Stimulated activated memory B cell treated with anti-CD40 and anti-IgM and Interleukin-4, amounts not matched to agents 10 μg/mL and 1 μg/mL and 100 μg/mL, for 72 hours (primary cell): ENCODE results near the gene PCDHGA3.
A peak's percentile ranks its signal among the peaks of the same experiment; 100 is the strongest.
"Not testable (repeated sequence)": the region's sequence is repeated elsewhere in the genome, so short reads cannot be mapped to it uniquely, and the experiment has no call there.

Source experiments
- ATAC-seq: fragments of 150-1000 bp; cut with Tn5 transposase; 2 replicates; pipeline ENCODE4 v1.10.0; 2021
- H3K27ac Mint-ChIP-seq: one replicate; pipeline ENCODE4 v1.8.0; 2022; ENCODE audit warnings: mild to moderate bottlenecking, mixed read lengths
- H3K27me3 Mint-ChIP-seq: one replicate; pipeline ENCODE4 v1.8.0; 2022; ENCODE audit warnings: mixed read lengths
- H3K36me3 Mint-ChIP-seq: one replicate; pipeline ENCODE4 v1.8.0; 2022; ENCODE audit warnings: mixed read lengths
- H3K4me1 Mint-ChIP-seq: one replicate; pipeline ENCODE4 v1.8.0; 2022; ENCODE audit warnings: mixed read lengths
- H3K4me3 Mint-ChIP-seq: one replicate; pipeline ENCODE4 v1.8.0; 2022; ENCODE audit warnings: mild to moderate bottlenecking, moderate library complexity, mixed read lengths
- H3K9me3 Mint-ChIP-seq: one replicate; pipeline ENCODE4 v1.8.0; 2022; ENCODE audit warnings: mixed read lengths

PCDHGA3 gene

DNA sequence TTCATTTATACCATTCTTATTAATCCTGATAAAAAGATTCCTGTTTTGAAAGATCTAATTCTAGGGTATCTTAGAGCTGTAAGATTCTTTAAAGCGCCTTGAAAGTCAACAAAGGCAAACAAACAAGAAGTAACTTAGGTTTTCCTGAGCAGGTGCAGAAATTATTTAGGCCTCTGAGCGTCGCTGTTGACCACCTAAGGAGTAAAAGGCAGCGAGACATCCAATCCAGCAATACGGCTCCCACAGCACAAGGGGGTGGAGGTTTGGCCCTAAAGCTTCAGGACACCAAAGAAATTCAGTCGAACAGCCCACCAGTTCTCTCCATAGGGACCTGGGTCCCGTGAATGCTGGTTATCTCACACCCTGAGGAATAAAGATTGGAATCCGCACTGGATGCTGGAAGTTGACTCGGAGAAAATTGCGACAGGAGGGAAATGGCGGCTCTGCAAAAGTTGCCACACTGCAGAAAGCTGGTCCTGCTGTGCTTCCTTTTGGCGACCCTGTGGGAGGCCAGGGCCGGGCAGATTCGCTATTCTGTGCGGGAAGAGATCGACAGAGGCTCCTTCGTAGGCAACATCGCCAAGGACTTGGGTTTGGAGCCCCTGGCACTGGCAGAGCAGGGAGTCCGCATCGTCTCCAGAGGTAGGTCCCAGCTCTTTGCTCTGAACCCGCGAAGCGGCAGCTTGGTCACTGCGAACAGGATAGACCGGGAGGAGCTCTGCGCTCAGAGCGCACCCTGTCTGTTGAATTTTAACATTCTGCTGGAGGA is 4.9 kb upstream of the PCDHGA3 start, which contains the start of gene PCDHGA2:
PCDHGA2 (plus strand) TSS at position 223 of the 769 bp plus-strand sequence.
- no peak for ATAC-seq
- Mint-ChIP-seq H3K9me3 (peaks cover 27% of the 10 kb centered on the region), H3K27me3 (peaks cover 91% of the 10 kb centered on the region), H3K4me3 (peak within 1 kb of the TSS; percentile 18), H3K4me1 (no peaks in the 10 kb centered on the region), H3K27ac (no peak within 1 kb of the TSS), H3K36me3 (no peaks in the 10 kb centered on the region)

DNA sequence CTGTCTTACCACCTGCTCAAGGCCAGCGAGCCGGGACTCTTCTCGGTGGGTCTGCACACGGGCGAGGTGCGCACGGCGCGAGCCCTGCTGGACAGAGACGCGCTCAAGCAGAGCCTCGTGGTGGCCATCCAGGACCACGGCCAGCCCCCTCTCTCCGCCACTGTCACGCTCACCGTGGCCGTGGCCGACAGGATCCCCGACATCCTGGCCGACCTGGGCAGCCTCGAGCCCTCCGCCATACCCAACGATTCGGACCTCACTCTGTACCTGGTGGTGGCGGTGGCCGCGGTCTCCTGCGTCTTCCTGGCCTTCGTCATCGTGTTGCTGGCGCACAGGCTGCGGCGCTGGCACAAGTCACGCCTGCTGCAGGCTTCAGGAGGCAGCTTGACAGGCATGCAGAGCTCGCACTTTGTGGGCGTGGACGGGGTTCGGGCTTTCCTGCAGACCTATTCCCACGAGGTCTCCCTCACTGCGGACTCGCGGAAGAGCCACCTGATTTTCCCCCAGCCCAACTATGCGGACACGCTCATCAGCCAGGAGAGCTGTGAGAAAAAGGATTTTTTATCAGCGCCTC is 2.8 kb upstream of the PCDHGA3 start:
- H3K36me3 Mint-ChIP-seq, result not testable (repeated sequence)
- H3K9me3 Mint-ChIP-seq, result peaks cover 28% of the 10 kb centered on the region

GRCh38 chr5:141342773-141343172 is 856 bp upstream of the PCDHGA3 start:
- Mint-ChIP-seq H3K36me3 (no peaks in the 10 kb centered on the region), H3K4me1 (no peaks in the 10 kb centered on the region), H3K4me3 (no peak overlapping the region), H3K27me3 (peaks cover 88% of the 10 kb centered on the region), H3K27ac (no peak overlapping the region), H3K9me3 (peaks cover 26% of the 10 kb centered on the region)
- ATAC-seq, result no peak

More for the DNA sequence above, 2.8 kb upstream of the PCDHGA3 start:
- not testable (repeated sequence) for H3K4me1 Mint-ChIP-seq, H3K27ac Mint-ChIP-seq, ATAC-seq, H3K4me3 Mint-ChIP-seq
- peaks cover 91% of the 10 kb centered on the region for H3K27me3 Mint-ChIP-seq

GRCh38 chr5:141343953-141344463 is 379 bp downstream of the PCDHGA3 start:
- Mint-ChIP-seq H3K9me3 (peaks cover 22% of the 10 kb centered on the region), H3K4me1 (no peaks in the 10 kb centered on the region), H3K4me3 (peak overlapping the region; percentile 34), H3K36me3 (no peaks in the 10 kb centered on the region), H3K27me3 (peaks cover 85% of the 10 kb centered on the region), H3K27ac (no peak overlapping the region)
- ATAC-seq, result no peak

GRCh38 chr5:141345327-141345726 is 1.7 kb downstream of the PCDHGA3 start:
- Mint-ChIP-seq H3K9me3 (peaks cover 20% of the 10 kb centered on the region), H3K4me1 (no peaks in the 10 kb centered on the region), H3K36me3 (peaks cover 3% of the 10 kb centered on the region), H3K27ac (no peak overlapping the region), H3K27me3 (peaks cover 87% of the 10 kb centered on the region), H3K4me3 (no peak overlapping the region)
- no peak for ATAC-seq

DNA sequence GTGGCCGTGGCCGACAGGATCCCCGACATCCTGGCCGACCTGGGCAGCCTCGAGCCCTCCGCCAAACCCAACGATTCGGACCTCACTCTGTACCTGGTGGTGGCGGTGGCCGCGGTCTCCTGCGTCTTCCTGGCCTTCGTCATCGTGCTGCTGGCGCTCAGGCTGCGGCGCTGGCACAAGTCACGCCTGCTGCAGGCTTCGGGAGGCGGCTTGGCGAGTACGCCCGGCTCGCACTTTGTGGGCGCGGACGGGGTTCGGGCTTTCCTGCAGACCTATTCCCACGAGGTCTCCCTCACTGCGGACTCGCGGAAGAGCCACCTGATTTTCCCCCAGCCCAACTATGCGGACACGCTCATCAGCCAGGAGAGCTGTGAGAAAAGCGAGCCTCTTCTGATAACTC is 2.4 kb downstream of the PCDHGA3 start:
- not testable (repeated sequence) for H3K4me3 Mint-ChIP-seq, ATAC-seq, H3K4me1 Mint-ChIP-seq, H3K36me3 Mint-ChIP-seq, H3K27ac Mint-ChIP-seq
- Mint-ChIP-seq H3K9me3 (peaks cover 19% of the 10 kb centered on the region), H3K27me3 (peaks cover 87% of the 10 kb centered on the region)

DNA sequence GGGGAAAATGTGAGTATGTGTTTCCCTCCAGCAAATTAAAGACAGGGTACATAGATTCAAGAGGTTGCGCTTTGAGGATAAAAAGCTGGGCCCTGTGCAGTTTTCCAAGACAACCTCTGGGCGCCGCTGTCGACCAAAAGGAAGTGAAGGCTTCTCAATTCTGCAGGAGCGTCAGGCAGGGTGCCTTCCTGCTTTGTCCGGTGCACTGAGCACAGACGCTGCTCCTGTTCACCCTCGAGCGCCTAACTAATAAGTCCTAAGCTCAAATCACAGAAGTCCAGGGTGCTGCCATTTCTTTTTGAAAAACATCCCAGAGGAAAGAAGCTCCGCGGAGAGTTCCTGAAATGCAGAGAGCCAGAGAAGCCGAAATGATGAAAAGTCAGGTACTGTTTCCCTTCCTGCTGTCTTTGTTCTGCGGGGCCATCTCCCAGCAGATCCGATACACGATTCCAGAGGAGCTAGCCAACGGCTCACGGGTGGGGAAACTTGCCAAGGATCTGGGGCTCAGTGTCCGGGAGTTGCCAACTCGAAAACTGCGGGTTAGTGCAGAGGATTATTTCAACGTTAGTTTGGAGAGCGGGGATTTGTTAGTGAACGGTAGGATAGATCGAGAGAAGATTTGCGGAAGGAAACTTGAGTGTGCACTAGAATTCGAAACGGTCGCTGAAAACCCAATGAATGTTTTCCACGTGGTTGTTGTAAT is 6.4 kb downstream of the PCDHGA3 start, which contains the start of gene PCDHGB1:
PCDHGB1 (plus strand) TSS at position 183 of the 703 bp plus-strand sequence; CDS start at position 345, 162 bp downstream.
- Mint-ChIP-seq H3K27me3 (peaks cover 81% of the 10 kb centered on the region), H3K4me3 (peak within 1 kb of the TSS; percentile 64), H3K9me3 (peaks cover 19% of the 10 kb centered on the region), H3K36me3 (peaks cover 4% of the 10 kb centered on the region), H3K4me1 (no peaks in the 10 kb centered on the region), H3K27ac (no peak within 1 kb of the TSS)
- no peak for ATAC-seq

- peaks cover 4% of the 10 kb centered on the region for H3K36me3 Mint-ChIP-seq
- H3K9me3 Mint-ChIP-seq, result peaks cover 14% of the 10 kb centered on the region
- no peak overlapping the region for H3K4me3 Mint-ChIP-seq
- H3K27me3 Mint-ChIP-seq, result peaks cover 81% of the 10 kb centered on the region
- H3K27ac Mint-ChIP-seq, result no peak overlapping the region
- no peaks in the 10 kb centered on the region for H3K4me1 Mint-ChIP-seq
- no peak for ATAC-seq
These were observed 8.0 kb downstream of the PCDHGA3 start for GRCh38 chr5:141351591-141351990.

GRCh38 chr5:141354900-141355469 is 11.4 kb downstream of the PCDHGA3 start, which contains the start of gene PCDHGA4:
Gene PCDHGA4, plus strand, starts transcription at chr5:141355021. Its CDS starts 87 bp downstream, at chr5:141355108.
- Mint-ChIP-seq H3K4me1 (no peaks in the 10 kb centered on the region), H3K4me3 (no peak within 1 kb of the TSS), H3K27ac (no peak within 1 kb of the TSS), H3K36me3 (peaks cover 4% of the 10 kb centered on the region), H3K9me3 (peaks cover 10% of the 10 kb centered on the region), H3K27me3 (peaks cover 89% of the 10 kb centered on the region)
- ATAC-seq, result no peak

DNA sequence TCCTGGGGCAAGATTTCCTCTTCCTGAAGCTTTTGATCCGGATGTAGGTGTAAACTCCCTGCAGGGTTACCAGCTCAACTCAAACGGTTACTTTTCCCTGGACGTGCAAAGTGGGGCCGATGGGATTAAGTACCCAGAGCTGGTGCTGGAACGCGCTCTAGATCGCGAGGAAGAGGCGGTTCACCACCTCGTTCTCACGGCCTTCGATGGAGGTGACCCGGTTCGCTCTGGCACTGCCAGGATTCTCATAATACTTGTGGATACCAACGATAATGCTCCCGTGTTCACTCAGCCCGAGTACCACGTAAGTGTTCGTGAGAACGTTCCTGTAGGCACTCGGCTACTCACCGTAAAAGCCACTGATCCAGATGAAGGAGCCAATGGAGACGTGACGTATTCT is 12.0 kb downstream of the PCDHGA3 start:
- ATAC-seq, result no peak
- Mint-ChIP-seq H3K27ac (no peak overlapping the region), H3K27me3 (peaks cover 89% of the 10 kb centered on the region), H3K4me1 (no peaks in the 10 kb centered on the region), H3K36me3 (no peaks in the 10 kb centered on the region), H3K9me3 (peaks cover 8% of the 10 kb centered on the region), H3K4me3 (no peak overlapping the region)

GRCh38 chr5:141356133-141356532 is 12.5 kb downstream of the PCDHGA3 start:
- peaks cover 8% of the 10 kb centered on the region for H3K9me3 Mint-ChIP-seq
- no peak overlapping the region for H3K27ac Mint-ChIP-seq
- no peaks in the 10 kb centered on the region for H3K36me3 Mint-ChIP-seq
- no peak for ATAC-seq
- peaks cover 86% of the 10 kb centered on the region for H3K27me3 Mint-ChIP-seq
- H3K4me1 Mint-ChIP-seq, result no peaks in the 10 kb centered on the region
- H3K4me3 Mint-ChIP-seq, result no peak overlapping the region

DNA sequence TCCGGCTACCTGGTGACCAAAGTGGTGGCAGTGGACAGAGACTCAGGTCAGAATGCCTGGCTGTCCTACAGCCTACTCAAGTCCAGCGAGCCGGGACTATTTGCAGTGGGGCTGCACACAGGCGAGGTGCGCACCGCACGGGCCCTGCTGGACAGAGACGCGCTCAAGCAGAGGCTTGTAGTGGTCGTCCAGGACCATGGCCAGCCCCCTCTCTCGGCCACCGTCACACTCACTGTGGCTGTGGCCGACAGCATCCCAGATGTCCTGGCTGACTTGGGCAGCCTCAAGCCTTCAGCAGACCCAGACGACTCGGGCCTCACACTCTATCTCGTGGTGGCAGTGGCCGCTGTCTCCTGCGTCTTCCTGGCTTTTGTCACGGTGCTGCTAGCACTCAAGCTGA is 13.3 kb downstream of the PCDHGA3 start:
- no peak for ATAC-seq
- no peak overlapping the region for H3K4me3 Mint-ChIP-seq
- H3K9me3 Mint-ChIP-seq, result peaks cover 11% of the 10 kb centered on the region
- H3K4me1 Mint-ChIP-seq, result no peaks in the 10 kb centered on the region
- H3K27me3 Mint-ChIP-seq, result peaks cover 86% of the 10 kb centered on the region
- no peak overlapping the region for H3K27ac Mint-ChIP-seq
- H3K36me3 Mint-ChIP-seq, result no peaks in the 10 kb centered on the region

- Mint-ChIP-seq H3K27me3 (peaks cover 82% of the 10 kb centered on the region), H3K4me3 (peak within 1 kb of the TSS; percentile 82), H3K36me3 (peaks cover 8% of the 10 kb centered on the region), H3K9me3 (peaks cover 17% of the 10 kb centered on the region), H3K4me1 (peaks cover 9% of the 10 kb centered on the region), H3K27ac (peak within 1 kb of the TSS; percentile 65)
- no peak for ATAC-seq
These were observed 16.3 kb downstream of the PCDHGA3 start, which contains the start of gene PCDHGB2 for GRCh38 chr5:141359790-141360426. Gene PCDHGB2, plus strand, starts transcription at chr5:141359994. Its CDS starts 142 bp downstream, at chr5:141360136.

DNA sequence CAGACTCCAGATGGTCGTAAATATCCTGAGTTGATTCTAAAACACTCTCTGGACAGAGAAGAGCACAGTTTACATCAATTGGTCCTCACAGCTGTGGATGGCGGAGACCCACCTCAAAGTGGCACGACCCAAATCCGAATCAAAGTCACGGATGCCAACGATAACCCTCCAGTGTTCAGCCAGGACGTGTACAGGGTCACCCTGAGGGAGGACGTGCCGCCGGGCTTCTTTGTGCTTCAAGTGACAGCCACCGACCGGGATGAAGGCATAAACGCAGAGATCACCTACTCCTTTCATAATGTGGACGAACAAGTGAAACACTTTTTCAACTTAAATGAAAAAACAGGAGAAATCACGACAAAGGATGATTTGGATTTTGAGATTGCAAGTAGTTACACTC is 17.1 kb downstream of the PCDHGA3 start:
- no peak for ATAC-seq
- H3K4me3 Mint-ChIP-seq, result no peak overlapping the region
- H3K9me3 Mint-ChIP-seq, result peaks cover 17% of the 10 kb centered on the region
- H3K36me3 Mint-ChIP-seq, result peaks cover 8% of the 10 kb centered on the region
- no peak overlapping the region for H3K27ac Mint-ChIP-seq
- H3K4me1 Mint-ChIP-seq, result peaks cover 9% of the 10 kb centered on the region
- peaks cover 82% of the 10 kb centered on the region for H3K27me3 Mint-ChIP-seq
